Stomach (tissue), 4 donors: ENCODE data around the gene MPZL2.

ENCODE experiments used
- EP300 ChIP-seq: sonication (generic); formaldehyde crosslinking; IDR thresholded peaks from one replicate; pipeline ENCODE4 v1.6.1; 2017; ENCODE audit warnings: antibody characterized with exemption
- POLR2AphosphoS5 ChIP-seq, 3 donors: sonication (generic); formaldehyde crosslinking; IDR thresholded peaks; one replicate each; pipeline ENCODE4 v1.6.1; 2016; ENCODE audit warnings: antibody characterized with exemption in 3 of 3
- TF ChIP-seq, protein P1 (sequence below), 7 experiments: fragments of 450-650 bp in 4 of 7; fragments of 200-600 bp in 3 of 7; sonication (generic) in 3 of 7; IDR thresholded peaks; one replicate each; pipeline ENCODE4 v1.5.1; 2016 to 2019; ENCODE audit warnings: antibody characterized with exemption in 7 of 7, control low read depth in 2 of 7, mild to moderate bottlenecking in 1 of 7

DNA sequence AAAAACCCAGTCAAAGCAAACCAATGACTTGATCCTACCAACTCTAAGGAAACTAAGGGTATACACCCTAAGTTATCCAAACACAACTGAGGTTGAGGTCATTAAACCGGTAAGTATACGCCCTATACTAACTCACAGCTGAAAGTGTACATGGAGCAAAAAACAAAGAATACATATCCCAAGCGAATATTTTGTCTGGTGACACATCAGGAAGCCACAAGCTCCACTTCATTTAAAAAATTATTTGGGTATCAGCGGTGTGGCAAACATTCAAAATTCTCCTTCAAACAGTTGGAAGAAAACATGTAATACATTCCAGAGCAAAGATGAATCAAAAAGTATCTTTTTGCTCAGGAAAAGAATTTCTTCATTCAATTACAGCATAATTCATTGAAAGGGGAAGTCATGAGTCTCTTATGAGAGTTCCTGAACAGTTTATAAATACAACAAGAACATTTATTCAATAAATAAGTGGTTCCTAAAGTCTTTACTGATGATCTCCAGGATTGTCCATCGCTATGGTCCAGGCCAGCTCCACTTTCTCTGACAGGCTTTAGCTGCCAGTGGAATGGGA is 34.7 kb downstream of the MPZL2 start:
- TF ChIP-seq, protein P1, sequence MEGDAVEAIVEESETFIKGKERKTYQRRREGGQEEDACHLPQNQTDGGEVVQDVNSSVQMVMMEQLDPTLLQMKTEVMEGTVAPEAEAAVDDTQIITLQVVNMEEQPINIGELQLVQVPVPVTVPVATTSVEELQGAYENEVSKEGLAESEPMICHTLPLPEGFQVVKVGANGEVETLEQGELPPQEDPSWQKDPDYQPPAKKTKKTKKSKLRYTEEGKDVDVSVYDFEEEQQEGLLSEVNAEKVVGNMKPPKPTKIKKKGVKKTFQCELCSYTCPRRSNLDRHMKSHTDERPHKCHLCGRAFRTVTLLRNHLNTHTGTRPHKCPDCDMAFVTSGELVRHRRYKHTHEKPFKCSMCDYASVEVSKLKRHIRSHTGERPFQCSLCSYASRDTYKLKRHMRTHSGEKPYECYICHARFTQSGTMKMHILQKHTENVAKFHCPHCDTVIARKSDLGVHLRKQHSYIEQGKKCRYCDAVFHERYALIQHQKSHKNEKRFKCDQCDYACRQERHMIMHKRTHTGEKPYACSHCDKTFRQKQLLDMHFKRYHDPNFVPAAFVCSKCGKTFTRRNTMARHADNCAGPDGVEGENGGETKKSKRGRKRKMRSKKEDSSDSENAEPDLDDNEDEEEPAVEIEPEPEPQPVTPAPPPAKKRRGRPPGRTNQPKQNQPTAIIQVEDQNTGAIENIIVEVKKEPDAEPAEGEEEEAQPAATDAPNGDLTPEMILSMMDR (IDR thresholded peaks at IDR 0.05): no peak
- TF ChIP-seq EP300 (no peak), POLR2AphosphoS5 (IDR thresholded peaks at IDR 0.05) (no peak)
